Colonic mucosa (tissue), 4 donors: ENCODE data around the gene CABLES1. TPM values are rescaled to one million over a fixed set of nuclear protein-coding genes. Genes with fewer than 3 reads are reported as not detected.
A peak's percentile ranks its signal among the peaks of the same experiment; 100 is the strongest.

Experiments used
- DNase-seq: peaks from one replicate; pipeline ENCODE4 v3.0.0-alpha.2; 2020
- H3K27ac ChIP-seq: fragments of 200-600 bp; one replicate; pipeline ENCODE4 v1.8.0; 2021
- H3K27me3 ChIP-seq: fragments of 200-600 bp; one replicate; pipeline ENCODE4 v1.8.0; 2021
- H3K36me3 ChIP-seq: fragments of 200-600 bp; one replicate; pipeline ENCODE4 v1.8.0; 2021
- H3K4me1 ChIP-seq: fragments of 200-600 bp; one replicate; pipeline ENCODE4 v1.8.0; 2021; ENCODE audit warnings: mild to moderate bottlenecking
- H3K4me3 ChIP-seq: fragments of 200-600 bp; one replicate; pipeline ENCODE4 v1.8.0; 2021
- H3K9ac ChIP-seq, 2 donors: one replicate each; pipeline ENCODE4 v1.7.0; 2013; ENCODE audit warnings: control low read depth in 2 of 2, low read depth in 2 of 2, low read length in 2 of 2
- H3K9me3 ChIP-seq: fragments of 200-600 bp; one replicate; pipeline ENCODE4 v1.8.0; 2021
- CTCF ChIP-seq: fragments of 200-600 bp; IDR thresholded peaks from one replicate; pipeline ENCODE4 v1.8.0; 2022; ENCODE audit warnings: antibody characterized with exemption, mild to moderate bottlenecking
- intact Hi-C: fragments of 100-400 bp; cut with DNase I; formaldehyde crosslinking; loops from one replicate; pipeline ENCODE4 v1.14.1; 2022
- total RNA-seq, 2 donors: library from RNA; stranded (reverse); fragmentation: NEBNext Ultra II Directional in 1 of 2; extraction: Animal tissue kit (Norgen Biotek cat#: 25700) in 1 of 2; gene quantifications; one replicate each; pipeline ENCODE4 v1.2.1, GENCODE V29; 2021
- donor health status: healthy.
- donor health status: DM: no; HTN: no; CAD: no.
- donor health status: DM: no; HTN: no; CAD: no.

The CABLES1 gene
- total RNA-seq, 2 donors from 2014 or later = 4.2 to 6.2 TPM

GRCh38 chr18:23136326-23137096 is 1.2 kb downstream of the CABLES1 start:
- Histone ChIP-seq H3K27ac (no peak overlapping the region), H3K27me3 (no peaks in the 10 kb centered on the region), H3K4me1 (peaks cover 17% of the 10 kb centered on the region), H3K9ac (peak overlapping the region; percentile 58 to 64), H3K9me3 (no peaks in the 10 kb centered on the region), H3K4me3 (peak overlapping the region; percentile 56), H3K36me3 (no peaks in the 10 kb centered on the region)
- intact Hi-C loops = no loop called here
- TF ChIP-seq CTCF = no peak
- DNase-seq = peak; percentile 42

GRCh38 chr18:23137097-23137635 is 1.9 kb downstream of the CABLES1 start:
- H3K9me3 ChIP-seq = no peaks in the 10 kb centered on the region
- TF ChIP-seq CTCF = no peak
- no peak for DNase-seq
- H3K36me3 ChIP-seq = no peaks in the 10 kb centered on the region
- peaks cover 21% of the 10 kb centered on the region for H3K4me1 ChIP-seq
- intact Hi-C loops = no loop called here
- H3K27me3 ChIP-seq = no peaks in the 10 kb centered on the region
- H3K4me3 ChIP-seq = peak overlapping the region; percentile 56
- H3K27ac ChIP-seq = no peak overlapping the region
- peak overlapping the region in 1 of 2 donors; percentile 6 for H3K9ac ChIP-seq

GRCh38 chr18:23137788-23138216 is 2.5 kb downstream of the CABLES1 start:
- intact Hi-C loops = no loop called here
- TF ChIP-seq CTCF = no peak
- no peak overlapping the region for H3K27ac ChIP-seq
- H3K4me1 ChIP-seq = peaks cover 27% of the 10 kb centered on the region
- no peaks in the 10 kb centered on the region for H3K9me3 ChIP-seq
- DNase-seq = no peak
- H3K4me3 ChIP-seq = no peak overlapping the region
- peak overlapping the region in 1 of 2 donors; percentile 6 for H3K9ac ChIP-seq
- H3K36me3 ChIP-seq = no peaks in the 10 kb centered on the region
- no peaks in the 10 kb centered on the region for H3K27me3 ChIP-seq

- intact Hi-C loops = no loop called here
- Histone ChIP-seq H3K27ac (no peak overlapping the region), H3K36me3 (no peaks in the 10 kb centered on the region), H3K9me3 (no peaks in the 10 kb centered on the region), H3K4me1 (peaks cover 30% of the 10 kb centered on the region), H3K9ac (no peak overlapping the region), H3K27me3 (no peaks in the 10 kb centered on the region), H3K4me3 (no peak overlapping the region)
- TF ChIP-seq CTCF = no peak
- DNase-seq = no peak
Measured at GRCh38 chr18:23138471-23138870, 3.2 kb downstream of the CABLES1 start.

- H3K4me1 ChIP-seq = peaks cover 22% of the 10 kb centered on the region
- intact Hi-C loops = no loop called here
- H3K27me3 ChIP-seq = no peaks in the 10 kb centered on the region
- no peak for TF ChIP-seq CTCF
- peak overlapping the region in 1 of 2 donors; percentile 19 for H3K9ac ChIP-seq
- no peaks in the 10 kb centered on the region for H3K9me3 ChIP-seq
- no peak overlapping the region for H3K4me3 ChIP-seq
- no peaks in the 10 kb centered on the region for H3K36me3 ChIP-seq
- H3K27ac ChIP-seq = peak overlapping the region; percentile 53
- peak; percentile 84 for DNase-seq
Measured at GRCh38 chr18:23141104-23141999, 6.1 kb downstream of the CABLES1 start.
